ENCODE data around the gene NELL2.
"Not testable (repeated sequence)": the region's sequence is repeated elsewhere in the genome, so short reads cannot be mapped to it uniquely, and the experiment has no call there.

NELL2 gene

DNA sequence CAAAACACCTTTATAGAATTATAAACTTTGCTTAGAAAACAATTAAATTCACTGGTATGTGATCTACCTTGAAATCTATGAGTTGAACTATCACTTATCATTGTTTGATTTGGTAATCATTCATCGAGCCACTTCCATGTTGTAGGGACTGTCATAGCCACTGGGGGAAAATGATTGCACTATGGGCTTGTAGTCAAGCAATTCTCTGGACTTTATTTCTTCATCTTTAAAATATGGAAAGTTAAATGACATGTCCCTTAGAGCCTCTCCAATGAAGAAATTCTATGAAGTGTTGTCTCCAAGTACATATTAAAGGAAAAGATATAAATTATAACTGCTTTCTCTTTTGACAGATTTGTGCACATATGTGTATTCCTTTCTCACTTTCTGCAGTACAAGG is 97.3 kb downstream of the NELL2 start:
- DNase-seq (ENCODE audit: low read depth): no peak

DNA sequence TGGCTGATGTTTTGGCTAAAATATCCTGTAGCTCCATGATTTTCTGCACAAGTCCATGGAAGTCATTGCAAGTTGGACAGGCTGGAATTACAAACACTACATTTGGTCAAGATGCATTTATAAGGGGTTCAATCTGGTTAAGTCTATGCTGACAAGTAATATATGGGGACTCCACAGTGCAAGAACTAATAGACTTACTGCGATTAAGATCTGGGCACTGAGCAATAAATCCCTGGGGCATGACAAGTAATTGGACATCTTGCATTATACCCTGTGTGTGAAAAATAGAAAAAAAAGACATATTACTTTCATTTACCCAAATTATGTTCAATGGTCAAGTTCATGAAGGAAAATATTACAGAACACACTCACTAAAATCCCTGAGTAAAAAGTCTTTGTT is 99.1 kb downstream of the NELL2 start:
- DNase-seq (ENCODE audit: low read depth): no peak

DNA sequence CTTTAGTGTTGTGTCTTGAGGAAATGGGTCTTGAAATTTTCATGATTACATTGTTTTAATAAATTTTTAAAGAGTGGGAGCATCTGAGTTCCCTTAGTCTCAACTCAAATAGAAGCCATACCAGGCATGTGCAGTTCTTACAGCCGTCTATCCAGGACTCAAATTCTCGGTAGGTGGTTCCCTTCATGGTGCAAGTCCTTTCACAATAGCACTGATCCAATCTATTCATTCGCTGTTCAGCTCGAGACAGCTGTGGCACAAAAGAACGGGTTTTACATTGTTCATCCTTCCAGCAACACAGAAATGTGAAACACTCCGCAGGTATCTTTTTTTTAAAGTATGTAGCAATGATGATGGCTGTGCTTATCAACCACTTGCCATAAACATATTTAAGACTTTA is 100.2 kb downstream of the NELL2 start:
- DNase-seq (ENCODE audit: low read depth): no peak

DNA sequence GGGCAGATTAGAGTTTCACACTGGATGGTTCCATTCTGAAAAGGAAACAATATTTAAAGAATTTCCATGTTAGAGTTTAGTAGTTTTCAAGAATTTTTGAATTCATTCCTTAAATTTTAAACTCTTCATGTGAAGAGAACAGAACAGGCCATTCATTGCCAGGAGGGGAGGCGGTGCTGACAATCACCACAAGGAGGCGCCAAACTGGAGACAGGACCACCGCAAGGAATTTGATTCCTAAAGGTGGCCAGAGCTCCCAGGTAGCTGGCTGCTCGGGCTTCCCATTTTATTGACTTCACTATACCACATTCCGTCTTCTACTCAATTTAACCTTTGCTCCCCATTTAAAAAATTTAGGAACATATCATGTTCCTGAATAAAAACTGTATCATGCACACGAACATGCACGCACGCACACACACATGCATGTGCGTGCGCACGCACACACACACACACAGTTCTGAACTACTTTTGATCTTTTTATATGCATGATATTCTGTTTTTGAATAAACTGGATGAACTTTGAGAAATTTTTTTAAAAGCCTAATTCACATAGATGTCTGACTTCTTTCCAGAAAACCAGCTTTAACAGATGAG is 101.2 kb downstream of the NELL2 start:
- DNase-seq (ENCODE audit: low read depth): peak; percentile 49

DNA sequence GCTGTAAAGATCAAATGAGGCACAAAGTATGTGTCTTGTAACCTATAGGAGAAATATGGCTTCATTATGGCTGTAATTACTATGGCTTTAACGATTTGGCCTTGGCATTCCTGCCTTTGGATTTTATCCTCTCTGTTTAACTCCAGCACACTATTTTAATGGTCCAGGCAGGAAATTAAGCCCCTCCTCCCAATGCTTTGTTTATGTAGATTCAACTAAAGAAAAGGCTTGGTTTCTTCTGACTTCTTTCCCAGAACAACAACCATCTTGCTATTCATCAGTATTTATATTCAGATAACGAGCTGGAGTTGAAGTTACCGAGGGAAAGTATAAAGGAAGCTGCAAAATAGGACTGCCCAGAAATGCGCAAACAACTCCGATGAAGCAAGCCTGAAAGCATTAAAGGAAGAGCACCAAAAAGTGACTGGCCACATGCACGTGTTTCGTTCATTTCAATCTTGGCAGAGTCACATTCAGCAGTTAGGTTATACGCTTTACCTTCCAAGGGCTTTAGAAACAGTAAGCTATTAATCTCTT is 104.6 kb downstream of the NELL2 start:
- DNase-seq (ENCODE audit: low read depth): no peak

DNA sequence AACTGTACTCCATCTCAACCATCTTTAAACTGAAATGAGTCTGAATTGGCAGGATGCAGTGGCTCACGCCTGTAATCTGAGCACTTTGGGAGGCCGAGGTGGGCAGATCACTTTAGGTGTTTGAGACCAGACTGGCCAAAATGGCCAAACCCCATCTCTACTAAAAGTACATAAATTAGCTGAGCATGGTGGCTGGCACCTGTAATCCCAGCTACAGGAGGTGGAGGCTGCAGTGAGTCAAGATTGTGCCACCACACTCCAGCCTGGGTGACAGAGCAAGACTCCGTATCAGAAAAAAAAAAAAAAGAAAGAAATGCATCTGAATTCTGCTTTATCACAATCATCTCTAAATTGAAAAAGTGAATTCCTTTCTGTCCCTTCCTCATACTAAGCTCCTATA is 110.3 kb downstream of the NELL2 start:
- no peak for DNase-seq (ENCODE audit: low read depth)

DNA sequence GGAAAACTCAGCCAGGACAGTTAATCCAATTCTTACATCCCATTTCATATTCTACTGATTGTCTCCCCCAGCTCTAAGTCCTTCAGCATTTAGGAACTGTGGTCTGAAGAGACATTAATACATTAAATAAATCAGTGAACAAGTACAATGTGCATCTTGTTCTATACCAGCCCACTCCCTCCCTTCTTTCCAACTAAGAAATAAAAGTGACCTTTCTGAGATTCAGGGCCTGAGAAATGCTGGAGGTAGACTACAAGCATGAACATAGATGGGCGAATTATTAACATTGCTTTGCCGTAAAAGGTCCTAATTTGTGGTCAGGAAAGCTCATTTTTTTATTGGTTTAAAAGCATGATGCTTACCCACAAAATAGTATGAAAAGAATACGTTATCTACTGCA is 113.1 kb downstream of the NELL2 start:
- DNase-seq (ENCODE audit: low read depth): no peak

DNA sequence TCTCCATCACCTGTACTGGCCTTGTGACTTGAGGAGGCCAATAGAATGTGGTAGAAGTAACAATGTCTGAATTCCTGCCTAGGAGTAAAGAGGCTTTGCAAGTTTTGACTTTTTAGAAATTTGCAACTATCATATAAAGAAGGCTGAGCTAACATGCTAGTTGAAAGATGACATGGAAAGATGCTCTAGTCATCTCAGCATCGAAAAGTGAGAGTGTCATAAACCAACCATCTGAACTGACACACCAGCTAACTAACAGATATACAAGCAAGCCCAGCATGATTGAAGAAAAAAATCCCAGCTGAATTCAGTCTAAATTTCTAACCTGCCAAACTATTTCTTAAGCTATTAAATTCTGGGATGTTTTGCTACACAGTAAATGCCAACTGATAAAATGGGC is 116.8 kb downstream of the NELL2 start:
- DNase-seq (ENCODE audit: low read depth): no peak

DNA sequence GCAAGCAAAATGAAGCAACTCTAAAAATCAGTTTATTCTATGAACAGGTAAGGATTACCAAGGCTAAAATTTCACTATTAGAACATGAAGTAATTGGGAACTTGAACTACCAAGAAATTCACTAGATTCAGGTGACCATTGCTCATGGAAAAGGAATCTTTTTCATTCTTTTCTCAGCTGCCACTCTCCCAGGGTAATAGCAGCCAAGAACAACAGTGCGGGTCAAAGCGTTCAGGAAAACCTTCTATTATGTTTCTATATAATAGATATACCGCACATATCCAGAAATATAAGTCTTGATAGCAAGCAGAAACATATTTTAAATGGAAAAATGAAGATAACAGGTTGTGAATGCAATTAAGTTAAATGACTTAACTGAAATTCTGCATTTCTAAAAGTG is 125.6 kb downstream of the NELL2 start:
- DNase-seq (ENCODE audit: low read depth): no peak

DNA sequence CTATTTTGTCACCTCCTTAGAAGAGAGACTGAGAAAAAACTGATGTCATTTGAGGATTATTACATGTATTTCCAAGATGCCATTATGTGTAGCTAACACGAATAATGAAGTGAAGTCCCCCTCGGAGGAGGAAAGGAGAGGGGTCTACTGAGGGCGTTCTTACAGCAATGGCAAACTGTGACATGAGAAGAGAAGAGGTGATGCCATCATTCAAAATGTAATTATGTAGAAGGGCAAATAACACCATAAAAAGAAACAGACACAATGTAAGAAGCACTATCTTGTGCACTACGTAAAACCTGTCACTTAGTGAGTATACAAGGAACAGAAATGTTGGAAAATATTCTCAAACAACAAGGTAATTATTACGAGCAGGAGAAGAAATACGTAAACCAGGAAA is 126.5 kb downstream of the NELL2 start:
- DNase-seq (ENCODE audit: low read depth): no peak

DNA sequence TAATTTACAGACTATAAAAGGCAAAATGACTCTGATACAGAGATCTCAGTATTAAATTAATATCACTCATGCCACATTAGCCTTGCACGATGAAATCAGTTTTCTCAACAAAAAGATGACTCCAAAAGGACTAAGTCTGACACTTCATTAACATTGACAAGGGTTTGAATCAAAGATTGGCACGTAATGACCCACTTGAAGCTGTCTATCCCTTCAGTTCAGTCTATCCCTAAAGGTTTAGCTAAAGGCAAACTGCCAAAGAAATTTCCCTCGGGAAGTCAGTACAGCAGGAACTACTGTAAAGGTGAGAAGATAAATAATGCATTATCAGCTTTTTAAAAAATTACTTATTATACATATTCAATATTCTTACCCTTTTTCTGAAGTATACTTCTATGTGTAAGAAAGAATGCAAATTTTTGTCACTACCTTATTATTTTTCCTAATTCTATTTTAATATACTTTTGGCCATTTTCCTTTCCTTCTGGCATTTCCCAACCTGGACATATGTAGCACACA is 127.1 kb downstream of the NELL2 start:
- no peak for DNase-seq (ENCODE audit: low read depth)

DNA sequence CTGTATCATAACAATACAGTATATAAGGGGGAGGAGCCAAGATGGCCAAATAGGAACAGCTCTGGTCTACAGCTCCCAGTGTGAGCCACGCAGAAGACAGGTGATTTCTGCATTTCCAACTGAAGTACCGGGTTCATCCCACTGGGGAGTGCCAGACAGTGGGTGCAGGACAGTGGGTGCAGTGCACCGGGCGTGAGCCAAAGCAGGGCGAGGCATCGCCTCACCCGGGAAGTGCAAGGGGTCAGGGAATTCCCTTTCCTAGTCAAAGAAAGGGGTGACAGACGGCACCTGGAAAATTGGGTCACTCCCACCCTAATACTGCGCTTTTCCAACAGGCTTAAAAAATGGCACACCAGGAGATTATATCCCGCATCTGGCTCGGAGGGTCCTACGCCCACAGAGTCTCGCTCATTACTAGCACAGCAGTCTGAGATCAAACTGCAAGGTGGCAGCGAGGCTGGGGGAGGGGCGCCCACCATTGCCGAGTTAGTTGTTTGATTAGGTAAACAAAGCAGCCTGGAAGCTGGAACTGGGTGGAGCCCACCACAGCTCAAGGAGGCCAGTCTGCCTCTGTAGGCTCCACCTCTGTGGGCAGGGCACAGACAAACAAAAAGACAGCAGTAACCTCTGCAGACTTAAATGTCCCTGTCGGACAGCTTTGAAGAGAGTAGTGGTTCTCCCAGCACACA is 134.7 kb downstream of the NELL2 start:
- not testable (repeated sequence) for DNase-seq (ENCODE audit: low read depth)

DNA sequence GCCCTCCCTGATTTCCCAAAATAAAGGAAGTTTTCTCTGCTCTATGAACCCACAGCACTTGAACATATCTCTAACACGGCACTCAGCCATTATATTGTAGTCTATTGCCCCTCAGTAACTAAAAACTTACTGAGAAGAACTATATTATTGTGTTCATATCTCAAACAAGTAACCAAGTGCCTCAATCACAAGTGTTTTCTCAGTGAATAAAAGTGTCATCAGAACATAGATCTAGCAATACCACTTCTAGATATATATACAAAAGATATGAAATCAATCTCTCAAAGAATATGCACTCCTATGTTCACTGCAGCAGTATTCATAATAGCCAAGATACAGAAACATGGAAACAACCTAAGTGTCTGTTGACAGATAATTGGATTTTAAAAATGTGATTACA is 138.1 kb downstream of the NELL2 start:
- DNase-seq (ENCODE audit: low read depth): no peak

DNA sequence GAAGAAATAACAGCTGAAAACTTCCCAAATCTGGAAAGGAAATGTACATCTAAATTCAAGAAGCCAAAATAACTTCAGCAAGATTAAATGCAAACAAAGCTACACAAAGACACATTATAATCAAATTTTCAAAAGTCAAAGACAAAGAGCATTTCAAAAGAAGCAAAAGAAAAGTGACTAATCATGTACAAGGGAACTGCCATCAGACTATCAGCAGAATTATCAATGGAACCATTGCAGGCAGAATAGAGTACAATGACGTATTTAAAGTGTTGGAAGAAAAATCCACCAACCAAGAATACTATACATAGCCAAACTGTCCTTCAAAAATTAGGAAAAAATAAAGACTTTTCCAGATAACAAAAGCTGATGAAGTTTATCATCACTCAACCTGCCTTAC is 147.5 kb downstream of the NELL2 start:
- DNase-seq (ENCODE audit: low read depth): no peak

DNA sequence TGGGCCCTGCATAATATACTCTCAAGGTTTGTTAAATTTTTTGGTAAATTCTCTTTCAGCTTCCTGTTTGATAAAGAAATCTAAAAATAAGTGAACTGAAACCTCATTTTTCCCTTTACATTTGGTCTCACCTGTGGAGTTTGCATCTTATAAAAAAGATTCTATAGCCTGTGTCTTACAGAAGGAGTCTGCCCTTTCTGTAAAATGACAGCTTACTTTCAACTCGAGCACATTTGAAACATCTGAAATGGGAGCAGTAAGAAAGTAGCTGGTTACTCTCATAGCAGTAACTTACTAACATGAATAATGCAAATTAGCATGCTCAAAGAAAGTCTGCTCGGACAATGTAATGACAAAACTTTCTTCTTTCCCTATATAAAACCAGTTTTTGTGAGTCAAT is 155.8 kb downstream of the NELL2 start:
- DNase-seq (ENCODE audit: low read depth): no peak

DNA sequence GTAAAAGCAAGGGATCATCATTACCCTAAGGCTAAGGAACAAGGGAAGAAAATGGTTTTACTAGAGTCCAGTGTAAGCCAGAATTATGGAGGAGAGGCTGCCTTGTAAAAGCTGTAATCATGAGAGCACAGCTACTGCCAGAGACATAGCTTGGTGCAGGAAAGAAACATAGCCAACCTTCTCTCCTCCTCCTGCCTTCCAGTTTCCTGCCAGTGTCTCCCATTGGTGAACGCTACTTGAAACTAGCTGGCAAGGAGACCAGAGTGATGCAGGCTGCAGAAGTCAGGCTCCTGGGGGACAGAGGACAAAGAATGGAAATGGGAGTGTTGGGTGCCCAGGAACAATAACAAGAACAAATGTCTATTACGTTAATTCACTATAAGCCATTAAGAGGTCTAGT is 158.5 kb downstream of the NELL2 start:
- DNase-seq (ENCODE audit: low read depth): no peak

DNA sequence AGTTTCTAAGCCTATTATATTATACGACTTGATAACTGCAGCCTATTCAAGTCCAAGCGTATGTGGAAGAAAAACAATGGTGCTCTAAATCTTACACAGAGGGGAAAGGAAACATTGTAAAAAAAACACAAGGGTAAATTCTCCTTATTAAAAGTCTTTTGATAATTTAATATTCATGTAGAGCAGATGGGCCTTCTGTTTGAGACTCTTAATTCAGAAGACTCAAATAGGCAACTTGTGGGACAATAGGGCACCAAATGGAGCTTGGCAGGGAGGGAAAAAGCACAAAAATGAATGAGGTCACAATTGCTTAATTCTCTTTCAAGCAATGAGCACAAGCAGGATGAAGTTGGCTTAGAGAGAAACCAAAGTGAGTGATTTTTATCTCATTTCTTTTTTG is 159.4 kb downstream of the NELL2 start:
- no peak for DNase-seq (ENCODE audit: low read depth)

DNA sequence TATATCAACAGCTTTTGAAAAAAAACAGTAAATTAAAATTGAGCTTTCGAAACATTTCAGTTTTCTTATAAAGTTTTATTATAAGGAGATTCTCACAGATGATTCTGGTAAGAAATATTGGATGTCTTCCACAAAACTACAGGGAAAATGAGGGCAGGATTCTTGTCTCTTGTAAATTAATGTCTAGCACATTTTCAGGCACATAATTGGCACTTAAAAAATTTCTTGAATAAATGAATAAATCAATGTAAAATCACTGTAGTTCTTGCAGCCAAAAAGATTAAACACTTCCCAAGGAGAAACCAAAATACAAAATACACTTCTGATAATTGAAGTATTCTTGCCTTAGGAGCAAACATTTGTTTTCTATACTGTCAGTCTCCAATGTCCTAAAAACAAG is 164.4 kb downstream of the NELL2 start:
- DNase-seq (ENCODE audit: low read depth): no peak

DNA sequence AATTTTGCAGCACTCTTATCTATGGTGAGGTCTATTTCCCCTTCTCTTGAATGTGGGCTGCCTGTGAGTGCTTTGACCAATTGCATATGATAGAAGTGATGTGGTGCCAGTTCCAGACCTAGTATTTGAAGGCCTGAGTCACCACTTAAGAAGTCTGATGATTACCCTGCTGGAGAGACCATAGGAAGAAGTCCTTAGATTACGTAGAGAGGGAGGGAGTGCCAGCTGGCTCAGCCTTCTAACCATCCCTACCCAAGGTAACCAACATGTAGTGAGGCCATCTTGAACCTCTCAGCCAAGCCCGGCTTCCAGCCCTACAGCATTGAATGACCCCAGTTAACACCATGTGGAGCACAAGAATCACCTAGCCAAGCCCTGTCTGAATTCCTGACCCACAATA is 166.9 kb downstream of the NELL2 start:
- no peak for DNase-seq (ENCODE audit: low read depth)

DNA sequence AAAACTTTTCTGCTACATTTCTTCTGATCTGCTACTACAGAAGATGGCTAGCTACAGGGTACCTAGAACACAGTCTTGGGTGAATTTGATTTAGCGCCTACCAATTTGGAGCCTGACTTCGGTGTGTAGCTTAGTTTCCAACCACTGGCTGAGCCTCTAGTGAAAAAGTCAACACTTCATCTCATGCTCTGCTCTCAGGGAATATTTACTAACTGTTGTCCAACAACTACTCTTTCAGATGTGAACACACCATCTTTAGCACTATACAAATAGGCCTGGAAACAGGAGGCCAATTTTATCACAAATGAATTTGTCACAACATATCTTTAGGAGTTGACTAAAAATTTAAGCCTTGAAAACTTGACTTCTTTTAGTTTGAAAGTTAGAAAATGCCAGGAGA is 167.9 kb downstream of the NELL2 start:
- no peak for DNase-seq (ENCODE audit: low read depth)

DNA sequence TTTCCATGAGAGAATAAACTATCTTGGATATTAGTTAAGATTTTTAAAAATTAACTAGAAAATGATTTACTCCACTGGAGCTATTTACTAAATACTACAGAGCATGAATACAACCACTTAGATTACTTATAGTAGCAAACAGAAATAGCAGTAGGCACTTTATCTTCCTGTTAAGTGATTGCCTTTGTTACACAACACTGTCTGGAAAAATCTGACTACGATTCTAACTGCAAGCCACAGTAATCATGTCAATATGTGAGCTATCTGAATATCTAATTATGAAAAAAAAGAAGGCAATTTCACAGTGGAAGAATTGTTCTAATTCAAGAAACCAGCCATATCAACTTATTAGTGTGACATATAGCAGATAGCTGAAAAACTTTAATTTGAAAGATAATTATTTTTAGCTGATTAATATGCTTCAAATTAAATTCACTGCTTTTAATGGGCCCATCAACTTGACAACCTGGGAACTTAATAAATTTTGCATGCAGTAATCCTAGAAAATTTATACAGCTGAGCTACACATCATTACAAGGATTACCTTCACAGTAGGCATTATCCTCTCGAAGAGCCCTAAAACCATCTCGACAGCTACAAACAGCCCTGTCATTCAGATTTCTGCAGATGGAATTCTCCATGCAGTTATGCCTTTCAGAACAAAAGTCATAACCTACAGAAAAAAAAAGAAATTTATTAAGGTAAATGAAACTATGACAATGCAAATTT is 172.8 kb downstream of the NELL2 start:
- DNase-seq (ENCODE audit: low read depth): no peak

DNA sequence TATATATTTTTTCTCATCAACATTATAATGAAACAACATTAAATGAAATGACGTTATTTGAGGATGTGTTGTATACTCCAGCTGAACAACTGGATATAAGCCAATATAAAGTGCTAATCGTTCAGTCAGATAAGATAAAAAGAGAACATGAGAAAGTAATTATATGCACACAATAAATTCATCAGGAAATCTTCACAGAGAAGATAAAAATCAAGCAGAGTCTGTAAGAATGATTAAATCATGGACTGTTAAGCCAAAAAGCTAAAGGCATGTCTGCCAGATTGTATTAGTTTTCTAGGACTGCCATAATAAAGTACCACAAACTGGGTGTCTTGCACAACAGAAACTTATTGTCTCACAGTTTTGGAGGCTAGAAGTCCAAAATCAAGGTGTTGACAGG is 178.6 kb downstream of the NELL2 start:
- DNase-seq (ENCODE audit: low read depth): no peak

DNA sequence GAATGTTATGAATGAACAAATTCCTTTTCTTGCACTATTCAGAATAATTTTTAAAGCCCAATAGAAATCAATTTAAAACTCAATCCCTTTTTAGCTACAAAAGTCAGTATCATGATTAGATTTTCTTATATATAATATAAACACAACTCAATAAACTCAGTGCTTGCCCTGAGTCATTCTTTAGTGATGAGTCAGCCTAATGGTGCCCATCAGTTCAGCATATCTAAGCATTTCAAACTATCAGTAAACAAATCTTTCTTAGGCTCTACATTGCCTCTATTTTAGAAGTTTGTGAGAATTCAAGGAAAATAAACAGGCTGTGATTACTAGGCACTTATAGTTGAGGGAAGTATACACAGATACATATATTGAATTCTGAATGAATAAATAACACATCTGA is 179.6 kb downstream of the NELL2 start:
- no peak for DNase-seq (ENCODE audit: low read depth)
